ENCODE measurements around the gene RIGI.

RIGI gene

DNA sequence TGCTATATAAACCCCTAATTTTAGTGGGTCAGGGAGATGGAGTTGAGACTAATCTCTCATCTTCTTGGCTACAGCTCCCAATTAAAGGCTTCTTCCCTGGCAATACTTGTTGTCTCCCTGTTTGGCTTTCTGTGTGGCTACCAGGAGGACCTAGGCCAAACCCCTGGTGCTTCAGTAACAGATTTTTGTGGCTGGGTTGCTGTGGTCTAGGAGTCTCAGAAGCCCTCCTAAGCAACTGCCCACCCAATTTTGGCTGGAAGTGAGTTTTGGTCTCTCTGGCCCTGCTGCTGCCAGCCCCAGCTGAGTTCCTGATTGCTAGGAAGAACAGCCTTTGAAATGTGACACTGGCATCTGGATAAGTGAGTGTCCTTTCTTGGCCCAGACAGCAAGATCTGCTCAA lies 9.8 kb downstream of the RIGI start:
- no peak overlapping the region for H3K4me3 ChIP-seq (ENCODE audit: low read depth, low read length)
- no peak for DNase-seq (ENCODE audit: low read depth)
- TF ChIP-seq, protein P1, sequence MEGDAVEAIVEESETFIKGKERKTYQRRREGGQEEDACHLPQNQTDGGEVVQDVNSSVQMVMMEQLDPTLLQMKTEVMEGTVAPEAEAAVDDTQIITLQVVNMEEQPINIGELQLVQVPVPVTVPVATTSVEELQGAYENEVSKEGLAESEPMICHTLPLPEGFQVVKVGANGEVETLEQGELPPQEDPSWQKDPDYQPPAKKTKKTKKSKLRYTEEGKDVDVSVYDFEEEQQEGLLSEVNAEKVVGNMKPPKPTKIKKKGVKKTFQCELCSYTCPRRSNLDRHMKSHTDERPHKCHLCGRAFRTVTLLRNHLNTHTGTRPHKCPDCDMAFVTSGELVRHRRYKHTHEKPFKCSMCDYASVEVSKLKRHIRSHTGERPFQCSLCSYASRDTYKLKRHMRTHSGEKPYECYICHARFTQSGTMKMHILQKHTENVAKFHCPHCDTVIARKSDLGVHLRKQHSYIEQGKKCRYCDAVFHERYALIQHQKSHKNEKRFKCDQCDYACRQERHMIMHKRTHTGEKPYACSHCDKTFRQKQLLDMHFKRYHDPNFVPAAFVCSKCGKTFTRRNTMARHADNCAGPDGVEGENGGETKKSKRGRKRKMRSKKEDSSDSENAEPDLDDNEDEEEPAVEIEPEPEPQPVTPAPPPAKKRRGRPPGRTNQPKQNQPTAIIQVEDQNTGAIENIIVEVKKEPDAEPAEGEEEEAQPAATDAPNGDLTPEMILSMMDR (IDR thresholded peaks at IDR 0.05; ENCODE audit: control insufficient read depth, extremely low read depth, insufficient read depth), result no peak

DNA sequence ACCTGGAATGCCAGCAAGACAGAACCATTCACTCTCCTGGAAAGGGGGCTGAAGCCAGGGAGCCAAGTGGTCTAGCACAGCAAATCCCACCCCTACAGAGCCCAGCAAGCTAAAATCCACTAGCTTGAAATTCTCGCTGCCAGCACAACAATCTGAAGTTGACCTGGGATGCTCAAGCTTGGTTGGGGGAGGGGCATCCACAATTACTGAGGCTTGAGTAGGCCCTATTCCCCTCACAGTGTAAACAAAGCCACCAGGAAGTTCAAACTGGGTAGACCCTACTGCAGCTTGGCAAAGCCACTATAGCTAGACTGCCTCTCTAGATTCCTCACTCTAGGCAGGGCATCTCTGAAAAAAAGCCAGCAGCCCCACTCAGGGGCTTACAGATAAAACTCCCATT lies 17.3 kb downstream of the RIGI start:
- DNase-seq (ENCODE audit: low read depth), result no peak
- TF ChIP-seq, protein P1 (IDR thresholded peaks at IDR 0.05; ENCODE audit: control insufficient read depth, extremely low read depth, insufficient read depth), result no peak
- no peak overlapping the region for H3K4me3 ChIP-seq (ENCODE audit: low read depth, low read length)

DNA sequence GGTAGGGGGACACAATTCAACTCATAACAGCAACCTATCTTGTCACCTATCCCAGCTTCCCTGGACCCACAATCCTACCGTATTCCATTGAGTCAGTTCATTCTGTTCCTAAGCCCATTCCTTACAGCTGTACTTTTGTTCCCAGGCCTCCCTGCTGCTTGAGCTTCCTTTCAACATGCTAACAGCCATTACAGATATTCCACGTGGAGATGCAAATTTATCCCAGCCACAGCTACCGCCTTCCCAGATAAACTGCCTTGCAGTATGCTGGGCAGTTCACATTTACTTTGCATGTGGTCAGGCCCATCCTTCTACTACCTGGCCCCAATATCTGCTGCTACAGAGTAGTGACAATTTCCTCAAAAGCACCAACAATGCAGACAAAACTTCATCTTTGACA lies 23.0 kb downstream of the RIGI start:
- no peak overlapping the region for H3K4me3 ChIP-seq (ENCODE audit: low read depth, low read length)
- TF ChIP-seq, protein P1 (IDR thresholded peaks at IDR 0.05; ENCODE audit: control insufficient read depth, extremely low read depth, insufficient read depth), result no peak
- no peak for DNase-seq (ENCODE audit: low read depth)

- H3K4me3 ChIP-seq (ENCODE audit: low read depth, low read length), result no peak overlapping the region
- TF ChIP-seq, protein P1 (IDR thresholded peaks at IDR 0.05; ENCODE audit: control insufficient read depth, extremely low read depth, insufficient read depth), result no peak
- DNase-seq (ENCODE audit: low read depth), result no peak
These were observed 23.5 kb downstream of the RIGI start for GRCh38 chr9:32502464-32502863.

DNA sequence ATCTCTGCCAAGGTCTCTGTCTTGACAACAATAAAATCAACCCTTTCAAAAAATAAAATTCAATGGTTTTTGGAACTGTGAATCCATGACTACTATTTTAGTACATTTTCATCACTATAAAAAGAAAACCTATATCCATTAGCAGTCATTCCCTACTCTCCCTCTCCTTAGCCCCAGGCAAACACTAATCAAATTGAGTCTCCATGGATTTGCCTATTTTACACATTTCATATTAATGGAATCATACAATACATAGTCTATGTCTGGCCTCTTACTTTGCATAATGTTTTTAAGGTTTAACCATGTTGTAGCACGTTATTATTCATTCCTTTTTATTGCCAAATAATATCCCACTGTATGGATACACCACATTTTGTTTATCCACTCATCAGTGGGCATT lies 24.1 kb downstream of the RIGI start:
- H3K4me3 ChIP-seq (ENCODE audit: low read depth, low read length), result no peak overlapping the region
- TF ChIP-seq, protein P1 (IDR thresholded peaks at IDR 0.05; ENCODE audit: control insufficient read depth, extremely low read depth, insufficient read depth), result no peak
- no peak for DNase-seq (ENCODE audit: low read depth)

GRCh38 chr9:32500768-32501167 lies 25.2 kb downstream of the RIGI start:
- TF ChIP-seq, protein P1 (IDR thresholded peaks at IDR 0.05; ENCODE audit: control insufficient read depth, extremely low read depth, insufficient read depth), result no peak
- no peak for DNase-seq (ENCODE audit: low read depth)
- no peak overlapping the region for H3K4me3 ChIP-seq (ENCODE audit: low read depth, low read length)

GRCh38 chr9:32497921-32498320 lies 28.1 kb downstream of the RIGI start:
- TF ChIP-seq, protein P1 (IDR thresholded peaks at IDR 0.05; ENCODE audit: control insufficient read depth, extremely low read depth, insufficient read depth), result no peak
- H3K4me3 ChIP-seq (ENCODE audit: low read depth, low read length), result no peak overlapping the region
- DNase-seq (ENCODE audit: low read depth), result no peak

Data from LNCaP clone FGC (cell line).